ENCODE measurements around the gene APLP1.

The APLP1 gene

DNA sequence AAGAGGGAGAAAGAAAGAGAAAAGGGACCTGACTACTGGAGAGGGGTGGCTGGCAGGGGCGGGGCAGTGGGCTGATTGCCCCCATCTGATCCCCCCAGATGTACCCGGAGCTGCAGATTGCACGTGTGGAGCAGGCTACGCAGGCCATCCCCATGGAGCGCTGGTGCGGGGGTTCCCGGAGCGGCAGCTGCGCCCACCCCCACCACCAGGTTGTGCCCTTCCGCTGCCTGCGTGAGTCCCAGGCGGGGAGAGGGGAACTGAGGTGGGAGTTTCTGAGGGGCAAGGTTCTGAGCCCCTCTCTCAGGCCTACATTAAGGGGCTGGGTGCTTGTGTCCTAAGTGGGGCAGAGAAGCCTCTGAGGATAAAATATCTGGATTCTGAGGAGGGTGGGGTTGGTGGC lies 2.4 kb downstream of the APLP1 start:
- Histone ChIP-seq H3K79me2 (ENCODE audit: low read length) (no peaks in the 10 kb centered on the region), H3K4me3 (ENCODE audit: low read length) (no peak overlapping the region), H3K9ac (ENCODE audit: low read length) (no peak overlapping the region), H3K9me2 (replicated peaks; ENCODE audit: insufficient read depth, low read length) (no peaks in the 10 kb centered on the region), H3K4me1 (ENCODE audit: low read length) (peaks cover 4% of the 10 kb centered on the region; the same call in 1 of the 2 replicates), H2AFZ (ENCODE audit: low read length) (no peak overlapping the region), H3K27me3 (replicated peaks; ENCODE audit: insufficient read depth, low read length) (peaks cover 82% of the 10 kb centered on the region), H3K9me3 (replicated peaks; ENCODE audit: insufficient read depth, low read length) (no peaks in the 10 kb centered on the region), H3K36me3 (replicated peaks; ENCODE audit: insufficient read depth, low read length) (no peaks in the 10 kb centered on the region), H4K20me1 (ENCODE audit: insufficient read depth, low read length) (no peaks in the 10 kb centered on the region), H3F3A (ENCODE audit: insufficient read depth, low read length) (no peaks in the 10 kb centered on the region), H3K4me2 (ENCODE audit: low read depth, low read length) (no peak overlapping the region), H3K27ac (ENCODE audit: low read length) (no peak overlapping the region)
- DNase-seq: no peak
- TF ChIP-seq, protein P1, sequence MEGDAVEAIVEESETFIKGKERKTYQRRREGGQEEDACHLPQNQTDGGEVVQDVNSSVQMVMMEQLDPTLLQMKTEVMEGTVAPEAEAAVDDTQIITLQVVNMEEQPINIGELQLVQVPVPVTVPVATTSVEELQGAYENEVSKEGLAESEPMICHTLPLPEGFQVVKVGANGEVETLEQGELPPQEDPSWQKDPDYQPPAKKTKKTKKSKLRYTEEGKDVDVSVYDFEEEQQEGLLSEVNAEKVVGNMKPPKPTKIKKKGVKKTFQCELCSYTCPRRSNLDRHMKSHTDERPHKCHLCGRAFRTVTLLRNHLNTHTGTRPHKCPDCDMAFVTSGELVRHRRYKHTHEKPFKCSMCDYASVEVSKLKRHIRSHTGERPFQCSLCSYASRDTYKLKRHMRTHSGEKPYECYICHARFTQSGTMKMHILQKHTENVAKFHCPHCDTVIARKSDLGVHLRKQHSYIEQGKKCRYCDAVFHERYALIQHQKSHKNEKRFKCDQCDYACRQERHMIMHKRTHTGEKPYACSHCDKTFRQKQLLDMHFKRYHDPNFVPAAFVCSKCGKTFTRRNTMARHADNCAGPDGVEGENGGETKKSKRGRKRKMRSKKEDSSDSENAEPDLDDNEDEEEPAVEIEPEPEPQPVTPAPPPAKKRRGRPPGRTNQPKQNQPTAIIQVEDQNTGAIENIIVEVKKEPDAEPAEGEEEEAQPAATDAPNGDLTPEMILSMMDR (IDR thresholded peaks at IDR 0.05; ENCODE audit: low read length): no peak
- TF ChIP-seq EZH2 (optimal IDR thresholded peaks at IDR 0.05; ENCODE audit: low read depth, low read length) (no peak), EZH2phosphoT487 (IDR thresholded peaks at IDR 0.05; ENCODE audit: low read length) (no peak)

DNA sequence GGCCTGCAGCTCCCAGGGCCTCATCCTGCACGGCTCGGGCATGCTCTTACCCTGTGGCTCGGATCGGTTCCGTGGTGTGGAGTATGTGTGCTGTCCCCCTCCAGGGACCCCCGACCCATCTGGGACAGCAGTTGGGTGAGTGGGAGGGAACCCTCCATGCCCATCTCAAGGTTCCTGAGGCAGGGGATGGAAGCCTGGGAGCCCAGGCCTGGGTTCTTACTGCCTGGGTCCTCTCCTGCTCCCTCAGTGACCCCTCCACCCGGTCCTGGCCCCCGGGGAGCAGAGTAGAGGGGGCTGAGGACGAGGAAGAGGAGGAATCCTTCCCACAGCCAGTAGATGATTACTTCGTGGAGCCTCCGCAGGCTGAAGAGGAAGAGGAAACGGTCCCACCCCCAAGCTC lies 3.2 kb downstream of the APLP1 start:
- DNase-seq: no peak
- Histone ChIP-seq H2AFZ (ENCODE audit: low read length) (no peak overlapping the region), H3F3A (ENCODE audit: insufficient read depth, low read length) (no peaks in the 10 kb centered on the region), H3K9ac (ENCODE audit: low read length) (no peak overlapping the region), H3K36me3 (replicated peaks; ENCODE audit: insufficient read depth, low read length) (no peaks in the 10 kb centered on the region), H3K4me3 (ENCODE audit: low read length) (no peak overlapping the region), H3K9me3 (replicated peaks; ENCODE audit: insufficient read depth, low read length) (no peaks in the 10 kb centered on the region), H3K27me3 (replicated peaks; ENCODE audit: insufficient read depth, low read length) (peaks cover 82% of the 10 kb centered on the region), H4K20me1 (ENCODE audit: insufficient read depth, low read length) (no peaks in the 10 kb centered on the region), H3K4me1 (ENCODE audit: low read length) (peaks cover 4% of the 10 kb centered on the region; the same call in 1 of the 2 replicates), H3K79me2 (ENCODE audit: low read length) (no peaks in the 10 kb centered on the region), H3K9me2 (replicated peaks; ENCODE audit: insufficient read depth, low read length) (no peaks in the 10 kb centered on the region), H3K4me2 (ENCODE audit: low read depth, low read length) (no peak overlapping the region), H3K27ac (ENCODE audit: low read length) (no peak overlapping the region)
- no peak for TF ChIP-seq EZH2phosphoT487 (IDR thresholded peaks at IDR 0.05; ENCODE audit: low read length)
- TF ChIP-seq, protein P1 (IDR thresholded peaks at IDR 0.05; ENCODE audit: low read length): no peak
- no peak for TF ChIP-seq EZH2 (optimal IDR thresholded peaks at IDR 0.05; ENCODE audit: low read depth, low read length)

DNA sequence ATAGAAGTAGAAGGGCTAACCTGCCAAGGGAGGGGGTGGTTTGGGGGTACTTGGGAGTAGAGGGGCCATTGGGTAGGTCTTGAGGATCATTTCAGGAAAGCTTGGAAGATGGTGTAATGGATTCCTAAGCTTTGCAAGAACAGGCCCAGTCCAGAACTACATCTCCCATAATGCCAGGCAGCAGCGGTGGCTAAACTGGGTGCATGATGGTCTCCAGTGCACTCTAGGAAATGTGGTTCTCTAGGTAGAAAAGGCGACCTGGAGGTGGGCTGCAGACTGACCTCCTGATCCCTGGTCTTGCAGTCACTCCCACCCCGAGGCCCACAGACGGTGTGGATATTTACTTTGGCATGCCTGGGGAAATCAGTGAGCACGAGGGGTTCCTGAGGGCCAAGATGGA lies 3.8 kb downstream of the APLP1 start:
- Histone ChIP-seq H3K9me2 (replicated peaks; ENCODE audit: insufficient read depth, low read length) (no peaks in the 10 kb centered on the region), H3K36me3 (replicated peaks; ENCODE audit: insufficient read depth, low read length) (no peaks in the 10 kb centered on the region), H4K20me1 (ENCODE audit: insufficient read depth, low read length) (no peaks in the 10 kb centered on the region), H3F3A (ENCODE audit: insufficient read depth, low read length) (no peaks in the 10 kb centered on the region), H3K9me3 (replicated peaks; ENCODE audit: insufficient read depth, low read length) (no peaks in the 10 kb centered on the region), H3K9ac (ENCODE audit: low read length) (no peak overlapping the region), H2AFZ (ENCODE audit: low read length) (no peak overlapping the region), H3K27ac (ENCODE audit: low read length) (no peak overlapping the region), H3K4me2 (ENCODE audit: low read depth, low read length) (no peak overlapping the region), H3K27me3 (replicated peaks; ENCODE audit: insufficient read depth, low read length) (peaks cover 82% of the 10 kb centered on the region), H3K4me3 (ENCODE audit: low read length) (no peak overlapping the region), H3K79me2 (ENCODE audit: low read length) (no peaks in the 10 kb centered on the region), H3K4me1 (ENCODE audit: low read length) (peaks cover 4% of the 10 kb centered on the region; the same call in 1 of the 2 replicates)
- TF ChIP-seq EZH2phosphoT487 (IDR thresholded peaks at IDR 0.05; ENCODE audit: low read length) (no peak), EZH2 (optimal IDR thresholded peaks at IDR 0.05; ENCODE audit: low read depth, low read length) (no peak)
- TF ChIP-seq, protein P1 (IDR thresholded peaks at IDR 0.05; ENCODE audit: low read length): no peak
- DNase-seq: no peak
